HG03460 (cell line): ENCODE results near the gene WARS2.

ENCODE experiments used
- ATAC-seq: cut with Tn5 transposase; IDR thresholded peaks from one replicate; pipeline ENCODE4 v1.9.1; 2021; ENCODE audit not compliant: unreplicated experiment

WARS2 gene

DNA sequence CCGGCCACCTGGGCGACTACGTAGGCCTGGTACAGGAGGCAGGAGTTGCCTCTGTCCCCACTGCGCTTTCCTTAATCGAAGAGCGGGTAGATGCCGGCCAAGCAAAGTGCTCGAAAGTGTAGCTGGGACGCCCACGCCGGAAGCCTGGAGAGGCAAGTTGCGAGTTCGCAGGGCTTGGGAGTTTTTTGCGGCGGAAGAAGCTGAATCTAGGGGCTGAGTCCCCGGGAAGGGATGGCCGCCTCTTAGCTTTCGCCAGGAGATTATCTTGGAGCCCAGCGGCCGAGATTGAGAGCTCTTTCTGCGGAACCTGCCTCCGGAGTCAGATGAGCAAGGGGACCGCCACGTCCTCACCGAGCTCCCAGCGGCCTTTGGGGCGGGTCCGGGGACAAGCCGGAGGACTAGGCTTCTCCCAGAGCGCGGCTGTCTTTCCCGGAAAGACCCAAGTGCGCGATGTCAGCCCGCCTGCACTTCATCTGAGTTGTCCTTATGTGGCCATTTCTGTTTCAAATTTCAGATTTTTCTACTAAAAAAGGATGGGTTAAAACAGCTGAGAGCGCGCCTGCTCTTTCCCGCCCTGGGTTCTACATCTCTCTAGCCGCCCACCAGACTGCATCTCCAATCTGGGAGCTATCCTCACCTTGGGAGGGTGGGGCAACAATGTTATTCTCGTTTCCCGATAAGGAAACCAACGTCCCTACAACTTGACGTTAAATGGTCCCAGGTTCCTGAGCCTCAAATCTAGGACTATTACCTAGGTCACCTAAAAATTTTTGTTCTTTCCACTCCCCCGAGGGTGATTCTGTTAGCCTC is 139.9 kb downstream of the WARS2 start:
- ATAC-seq, result no peak

DNA sequence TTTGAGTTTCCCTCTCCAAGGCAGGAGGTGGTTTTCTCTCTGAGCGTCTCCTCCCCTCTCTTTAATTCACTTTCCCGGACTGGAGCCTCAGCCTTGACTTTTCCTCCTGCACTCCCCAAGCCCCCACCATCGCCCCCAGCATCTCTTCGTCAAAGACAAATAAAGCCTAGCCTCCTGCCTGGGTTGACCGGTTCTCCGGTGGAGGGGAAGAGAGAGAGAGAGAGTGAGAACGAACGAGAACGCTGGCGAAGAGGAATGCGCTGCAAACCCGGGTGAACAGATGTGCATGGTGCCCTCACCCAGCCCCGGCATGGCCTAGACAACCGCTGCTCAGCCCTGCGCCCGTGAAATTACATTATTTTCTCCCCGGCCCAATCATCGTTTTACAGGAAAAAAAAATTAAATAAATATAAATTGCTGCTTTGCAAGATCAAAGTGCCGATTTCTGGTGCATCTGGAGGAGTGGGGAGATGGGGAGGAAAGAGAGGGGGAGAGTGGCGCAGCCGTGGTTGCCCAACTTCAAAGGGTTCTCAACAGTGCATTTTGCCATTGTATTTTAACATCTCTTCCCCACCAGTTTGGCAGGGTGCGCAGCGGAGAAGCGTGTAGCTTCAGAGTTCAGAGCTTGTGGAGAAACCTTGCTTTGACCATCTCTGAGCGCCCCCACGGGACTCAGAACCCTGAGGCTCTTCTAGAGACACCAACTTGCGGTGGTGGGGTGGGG is 140.9 kb downstream of the WARS2 start:
- ATAC-seq, result no peak

DNA sequence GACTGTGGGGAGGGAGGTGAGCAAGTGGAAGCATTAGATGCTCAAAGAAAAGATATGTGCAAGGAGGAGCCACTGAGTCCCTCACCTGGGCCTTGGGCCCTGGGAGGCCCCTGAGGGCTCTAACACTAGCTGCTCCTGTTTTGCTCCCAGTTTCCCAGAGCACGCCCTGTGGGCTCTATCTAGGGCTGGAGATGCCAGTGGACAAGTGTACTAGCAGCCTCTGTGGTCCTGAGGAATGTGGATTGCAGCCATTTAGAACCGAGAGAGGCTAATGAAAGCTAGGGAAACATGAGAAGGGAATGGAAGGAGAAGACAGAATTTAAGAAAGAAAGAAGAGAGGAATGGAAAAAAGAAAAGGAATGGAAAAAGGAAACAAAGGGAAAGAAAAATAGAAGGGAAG is 142.3 kb downstream of the WARS2 start:
- ATAC-seq, result no peak

DNA sequence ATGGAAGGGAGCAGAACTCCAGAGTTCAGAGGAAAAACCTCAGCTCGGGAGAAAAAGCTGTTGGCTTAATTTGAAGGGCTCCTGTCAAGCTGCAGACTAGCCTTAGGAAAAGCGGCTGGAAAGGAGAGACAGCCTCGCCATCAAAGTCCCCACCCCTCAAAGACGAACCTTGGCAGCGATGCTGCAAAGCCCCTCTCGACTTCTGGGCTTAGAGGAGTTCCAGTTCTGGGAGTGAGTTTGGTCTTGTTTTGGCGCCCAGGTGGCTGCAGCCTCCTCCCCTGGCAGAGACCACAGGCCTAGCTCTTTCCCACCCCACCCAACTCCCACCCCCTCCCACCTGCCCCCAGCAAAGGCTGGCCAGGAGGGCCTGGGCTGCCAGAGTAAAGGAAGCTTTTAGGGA is 143.2 kb downstream of the WARS2 start:
- no peak for ATAC-seq

DNA sequence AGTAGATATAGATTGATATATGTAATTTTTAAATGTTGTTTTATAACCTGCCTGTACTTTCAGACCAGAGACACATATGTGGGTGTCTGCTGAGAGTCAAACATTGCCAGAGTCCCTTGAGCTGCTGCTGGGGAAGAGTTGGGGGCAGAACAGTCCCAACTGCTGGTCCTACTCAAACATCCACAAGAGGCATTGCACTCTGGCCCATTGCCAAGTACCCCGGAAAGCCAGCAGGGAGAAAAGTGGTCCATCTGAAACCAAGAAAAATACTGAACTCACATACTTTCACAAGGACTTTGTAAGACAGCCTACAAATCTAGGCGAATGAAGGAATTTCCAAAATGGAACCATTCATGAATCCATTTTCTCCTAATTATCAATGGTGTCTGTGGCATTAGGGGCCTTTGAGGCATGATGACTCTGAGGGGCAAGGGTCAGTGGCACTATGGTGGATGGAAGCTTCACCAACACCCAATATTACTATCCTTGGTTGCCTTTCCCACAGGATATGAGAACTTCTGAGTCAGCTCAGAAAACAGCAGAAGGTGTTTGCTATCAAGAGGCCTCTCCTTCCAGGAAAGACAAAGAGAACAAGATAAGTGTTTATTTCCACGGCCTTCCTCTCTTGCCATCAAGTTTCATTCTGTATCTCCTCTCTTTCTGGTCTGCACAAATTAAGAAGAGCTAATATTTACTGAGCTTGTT is 145.0 kb downstream of the WARS2 start:
- no peak for ATAC-seq

DNA sequence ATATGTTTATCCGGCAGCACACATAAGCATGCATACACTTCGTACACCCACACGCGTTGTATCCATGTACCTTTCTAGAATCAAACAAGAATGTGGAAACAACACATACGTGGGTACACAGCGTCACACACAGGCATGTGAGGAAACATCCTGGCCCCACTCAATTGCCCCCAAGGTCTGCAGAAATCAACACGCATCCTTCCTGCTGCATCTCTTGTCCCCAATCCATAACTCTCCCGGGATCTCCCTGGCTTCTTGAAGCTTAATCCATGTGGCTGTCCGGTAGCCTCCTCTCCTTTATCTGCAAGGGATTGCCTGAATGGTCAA is 146.8 kb downstream of the WARS2 start:
- ATAC-seq, result no peak

DNA sequence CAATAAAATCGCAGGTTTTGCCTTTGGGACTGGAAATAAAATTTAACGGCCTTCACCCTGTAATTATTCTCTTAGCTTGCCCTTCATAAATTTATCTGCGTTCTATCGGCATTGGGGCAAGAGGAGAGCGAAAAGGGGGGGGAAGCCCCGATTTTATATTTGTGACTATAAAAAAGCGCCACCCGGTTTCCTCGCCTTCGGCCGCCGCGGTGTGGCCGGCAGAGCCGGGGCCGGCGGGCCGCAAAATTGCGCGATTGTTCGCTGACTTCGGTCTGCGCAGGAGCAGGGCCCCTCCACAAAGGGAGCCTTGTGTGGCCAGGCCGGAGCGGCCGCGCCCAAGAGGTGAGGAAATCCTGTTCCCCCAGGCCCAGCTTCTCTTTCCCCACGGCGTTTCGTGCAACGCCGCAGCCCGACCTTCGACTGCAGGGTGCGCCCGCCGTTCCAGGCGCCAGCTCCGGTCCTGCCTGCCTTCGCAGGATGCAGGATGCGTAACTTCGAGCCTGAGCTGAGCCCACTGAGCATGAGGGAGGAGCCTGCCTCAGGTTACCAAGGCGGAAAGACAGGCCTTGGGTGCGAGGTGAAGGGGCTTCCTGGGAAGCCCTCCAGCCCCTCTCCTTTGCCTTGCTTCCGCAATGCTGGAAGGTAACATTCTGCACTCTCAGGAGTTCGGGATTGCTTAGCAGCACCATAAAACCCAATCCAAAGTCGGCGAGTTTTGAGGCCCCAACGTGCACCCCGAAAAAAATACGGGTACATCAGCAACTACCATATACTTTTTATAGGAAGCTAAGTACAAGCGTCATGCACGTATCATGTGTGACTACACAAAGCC is 147.4 kb downstream of the WARS2 start:
- no peak for ATAC-seq

DNA sequence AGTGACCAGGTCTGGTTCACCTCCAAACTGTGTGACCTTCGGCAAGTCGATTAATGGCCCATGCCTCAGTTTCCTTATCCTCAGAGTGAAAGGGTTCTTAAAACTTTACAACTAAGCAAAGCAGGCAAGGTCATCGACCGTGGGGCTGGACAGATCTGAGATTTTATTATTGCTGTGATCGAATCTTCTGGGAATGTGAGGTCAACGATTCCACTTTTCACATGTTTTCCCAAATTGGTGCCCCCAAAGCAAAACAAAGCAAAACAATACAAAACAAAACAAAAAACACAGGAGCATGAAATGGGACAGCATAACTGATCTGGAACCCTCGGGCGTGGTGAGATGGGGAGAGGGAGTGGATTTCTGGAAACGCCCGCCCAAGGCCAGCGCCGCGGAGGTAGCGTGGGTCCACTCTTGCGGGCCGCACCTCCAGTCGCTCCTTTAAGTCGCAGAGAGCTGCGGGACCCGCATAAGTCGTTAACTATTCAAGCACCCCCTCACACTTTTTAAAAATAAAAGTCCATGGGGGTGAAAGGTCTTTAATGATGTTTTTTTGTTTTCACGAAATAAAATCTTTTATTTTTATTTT is 148.1 kb downstream of the WARS2 start:
- no peak for ATAC-seq

DNA sequence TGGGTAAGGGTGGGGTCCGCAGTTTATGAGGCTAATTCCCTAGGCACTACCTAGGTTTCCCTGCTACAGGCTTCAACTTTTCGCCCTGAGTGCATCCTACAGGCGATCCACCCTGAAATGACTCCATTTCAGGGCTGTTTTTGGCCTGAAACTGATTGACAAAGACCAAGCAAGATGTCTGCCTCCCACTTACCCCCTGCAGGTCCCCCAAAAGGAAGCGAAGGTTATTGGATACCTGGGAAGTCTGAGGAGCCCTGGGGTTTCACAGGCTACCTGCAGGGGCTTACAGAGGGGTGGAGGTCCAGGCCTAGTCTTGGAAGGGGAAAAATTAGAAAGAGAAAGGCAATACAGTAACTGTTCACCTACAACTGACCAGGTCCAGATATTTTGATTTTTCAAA is 149.0 kb downstream of the WARS2 start:
- ATAC-seq, result no peak

DNA sequence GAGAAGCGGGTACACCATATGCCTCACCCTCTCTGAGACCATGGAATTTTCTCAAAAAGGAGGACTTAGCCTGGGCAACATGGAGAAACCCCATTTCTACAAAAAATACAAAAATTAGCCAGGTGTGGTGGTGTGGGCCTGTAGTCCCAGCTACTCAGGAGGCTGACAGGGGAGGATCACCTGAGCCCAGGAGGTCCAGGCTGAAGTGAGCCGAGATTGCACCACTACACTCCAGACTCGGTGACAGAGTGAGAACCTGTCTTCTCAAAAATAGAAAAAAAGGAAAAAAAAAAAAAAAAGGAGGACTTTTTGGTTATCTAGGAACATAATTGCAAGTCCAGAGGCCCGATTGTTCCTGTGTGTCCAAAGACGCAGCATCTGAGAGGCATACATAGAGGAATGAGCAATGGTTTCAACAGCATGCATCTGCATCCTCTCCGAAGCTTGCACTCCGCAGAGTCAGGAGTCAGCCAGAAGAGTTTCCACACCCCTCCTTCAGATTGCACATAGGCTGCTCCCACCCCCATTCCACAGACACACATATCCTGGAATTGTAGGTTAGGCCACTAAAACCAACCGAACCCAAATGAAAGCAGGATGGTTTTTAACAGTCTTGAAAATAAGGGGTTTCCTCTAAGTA is 149.8 kb downstream of the WARS2 start:
- no peak for ATAC-seq

DNA sequence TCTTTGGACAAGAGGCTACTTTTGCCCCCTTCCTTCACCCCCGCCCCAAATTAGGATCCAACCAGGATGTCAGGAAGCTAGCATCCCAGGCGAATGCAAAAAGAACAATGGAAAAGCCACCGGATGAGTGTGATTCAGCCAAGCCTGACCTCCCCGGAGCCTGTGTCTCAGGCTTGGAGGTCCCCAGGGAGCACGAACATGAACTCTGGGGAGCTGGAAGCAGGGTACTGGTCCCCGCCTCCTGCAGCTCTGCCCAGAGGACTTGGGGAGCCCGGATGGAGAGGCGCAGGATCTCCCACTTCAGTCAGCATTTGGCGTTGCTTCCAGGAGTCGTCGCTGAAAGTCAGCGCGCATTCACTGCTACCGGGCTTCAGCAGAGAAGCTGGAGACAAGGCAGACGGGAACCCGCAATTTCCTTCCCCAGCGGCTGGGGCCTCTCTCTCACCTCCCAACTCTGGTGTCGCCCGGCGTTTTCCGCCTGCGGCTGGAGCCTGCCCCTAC is 150.5 kb downstream of the WARS2 start:
- ATAC-seq, result no peak

DNA sequence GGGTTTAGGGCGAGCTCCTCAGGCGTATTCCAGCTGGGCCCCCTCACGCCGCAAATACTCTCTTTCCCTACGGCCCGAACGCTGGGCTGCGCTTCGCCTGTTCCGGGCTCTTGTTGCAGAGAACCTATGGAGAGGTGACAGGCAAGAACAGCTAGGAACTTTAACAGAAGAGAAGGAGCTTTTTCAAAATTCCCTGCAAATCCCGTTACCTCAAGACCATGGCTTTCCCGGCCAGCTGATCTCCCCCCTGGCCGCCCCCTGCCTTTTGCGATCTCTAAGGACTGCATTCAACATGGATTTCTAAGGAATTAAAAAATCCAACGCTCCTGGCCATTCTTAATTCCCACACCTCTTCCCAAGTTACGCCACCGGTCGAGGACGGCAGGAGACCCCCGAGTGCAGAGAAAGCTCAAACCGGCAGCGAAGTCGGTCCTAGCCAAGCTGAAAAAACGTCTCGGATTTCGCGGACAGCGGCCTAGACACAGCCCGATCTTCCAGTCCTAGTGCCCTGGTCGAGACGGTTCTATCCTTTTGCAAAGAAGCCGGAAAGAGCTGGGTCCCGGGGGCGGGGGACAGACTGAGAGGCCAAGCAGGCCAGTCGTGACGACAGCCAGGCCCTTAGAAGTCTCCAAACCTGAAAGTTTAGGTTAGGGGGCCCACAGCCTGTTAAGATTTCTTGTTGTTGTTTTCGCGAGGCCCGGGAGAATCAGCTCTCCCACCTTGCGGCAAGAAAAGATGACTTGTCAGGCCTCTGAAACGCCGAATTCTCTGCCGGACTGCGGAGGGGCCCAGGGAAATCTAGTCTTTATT is 151.2 kb downstream of the WARS2 start:
- no peak for ATAC-seq

DNA sequence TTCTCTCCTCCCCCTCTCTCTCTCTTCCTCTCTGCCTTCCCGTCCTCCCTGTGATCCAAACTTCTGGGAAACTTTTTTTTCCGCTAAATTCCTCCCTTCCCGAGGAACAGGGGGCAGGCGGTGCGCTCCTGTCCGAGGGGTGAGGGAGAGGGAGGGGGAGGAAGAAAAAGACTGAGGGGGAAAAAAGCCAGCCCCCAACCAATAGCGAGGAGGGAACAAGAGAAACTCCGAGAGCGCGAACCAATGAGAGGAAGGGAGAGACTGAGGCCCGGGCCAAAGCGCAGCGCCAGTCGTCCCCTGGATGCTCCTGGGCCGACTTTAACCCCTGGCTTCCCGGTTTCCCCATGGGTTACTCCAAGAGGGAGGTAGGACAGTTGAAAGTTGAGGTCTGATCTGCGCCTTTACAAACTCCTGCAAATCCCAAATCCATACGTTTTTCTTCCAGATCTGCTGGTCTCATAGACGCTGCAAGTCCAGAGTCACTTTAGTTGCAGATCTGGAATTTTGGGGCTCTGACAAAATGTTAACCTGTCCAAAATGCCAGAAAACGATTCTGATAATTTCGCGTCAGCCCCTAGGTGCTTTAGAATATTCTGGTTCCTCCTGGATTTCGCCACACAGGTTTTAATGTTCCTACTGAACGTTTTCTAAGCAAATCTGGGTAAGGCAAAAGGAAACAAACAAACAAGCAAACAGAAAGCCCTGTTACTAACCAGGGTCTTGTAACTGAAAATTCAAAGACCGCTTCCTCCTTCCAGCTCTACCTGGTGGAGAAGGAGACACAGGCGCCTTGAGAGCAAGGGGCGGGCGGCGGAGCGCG is 152.1 kb downstream of the WARS2 start, which contains the start of gene TBX15:
Gene TBX15, minus strand, starts transcription at position 158 of the 820 bp plus-strand sequence. CDS start 548 bp downstream, outside the sequence.
- no peak for ATAC-seq

DNA sequence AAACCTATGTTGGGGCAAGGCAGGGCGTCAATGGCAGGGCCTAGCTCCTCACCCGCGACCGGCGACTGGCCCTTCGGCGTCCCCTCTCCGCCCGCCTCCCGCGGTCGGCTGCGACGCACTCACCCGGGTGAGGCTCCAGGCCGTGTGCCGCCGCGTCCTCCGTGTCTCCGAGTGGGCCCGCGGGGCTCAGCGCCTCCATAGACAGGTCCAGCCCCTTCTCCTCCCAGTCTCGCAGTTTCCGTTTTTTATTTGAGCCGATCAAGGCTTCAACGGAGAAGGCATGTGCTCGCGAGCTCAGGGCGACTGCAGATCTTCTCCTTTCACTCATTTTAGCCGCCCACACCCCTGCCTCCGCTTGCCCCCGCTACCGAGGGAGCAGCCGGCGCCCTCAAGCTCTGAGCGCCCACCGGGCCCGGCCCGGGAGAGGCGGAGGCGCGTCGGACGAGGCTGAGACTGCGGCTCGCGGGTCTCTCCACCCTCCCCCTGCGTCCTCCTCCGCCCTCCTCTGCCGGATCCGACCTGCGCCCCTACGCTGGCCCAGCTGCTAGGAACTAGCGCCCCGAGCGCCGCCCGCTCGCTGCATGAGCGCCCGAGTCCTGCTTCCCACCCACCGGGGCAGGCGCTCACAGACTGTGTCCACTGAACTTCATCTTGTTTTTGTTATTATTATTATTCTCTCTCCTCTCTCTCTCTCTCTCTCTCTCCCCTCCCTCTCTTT is 152.8 kb downstream of the WARS2 start:
- no peak for ATAC-seq

DNA sequence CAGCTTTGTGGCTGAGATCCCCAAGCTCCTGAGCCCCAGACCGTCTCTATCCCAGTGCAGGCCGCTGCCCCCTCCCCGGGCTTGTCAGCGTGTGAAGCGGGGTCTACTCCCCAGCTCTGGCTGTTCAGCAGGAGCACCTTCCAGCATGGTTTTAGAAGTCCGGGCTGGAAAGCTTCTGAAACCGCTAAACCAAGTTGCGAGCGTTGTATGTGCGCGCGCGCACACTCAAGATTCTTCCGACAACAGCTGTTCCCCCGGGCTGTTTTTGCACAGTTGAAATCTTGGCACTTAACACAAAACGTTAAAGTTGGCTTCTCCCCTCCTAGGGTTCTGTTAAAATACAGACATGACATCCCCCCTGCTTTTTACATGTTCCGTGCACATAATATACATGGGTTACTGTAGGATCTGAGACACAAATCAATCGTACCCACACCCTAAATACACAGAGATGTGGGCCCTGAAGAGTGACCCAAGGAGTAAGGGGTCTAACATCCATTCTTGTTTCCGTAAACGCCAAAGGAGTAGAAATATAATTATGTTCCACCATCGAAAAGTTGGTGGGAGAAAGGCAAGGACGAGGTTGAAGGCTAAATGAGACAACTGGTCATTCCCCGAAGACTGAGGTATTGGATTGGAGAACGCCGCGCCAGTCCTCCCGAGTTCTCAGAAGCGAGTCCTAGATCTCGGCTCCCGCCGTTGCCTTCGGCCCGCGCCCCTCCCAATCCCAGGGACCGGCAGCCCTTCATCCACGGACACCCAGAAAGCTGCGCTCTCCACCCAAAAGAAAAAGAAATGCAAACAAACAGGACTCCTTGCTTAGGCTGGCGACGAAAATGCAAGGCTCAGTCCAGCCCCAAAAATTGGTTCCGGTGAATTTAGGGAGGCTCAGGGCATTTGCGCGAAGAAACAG is 153.6 kb downstream of the WARS2 start:
- no peak for ATAC-seq
